H1 (cell line): ENCODE measurements around the gene MTM1. TPM values are rescaled to one million over a fixed set of nuclear protein-coding genes. Genes with fewer than 3 reads are reported as not detected.

ENCODE experiments used
- CTCF ChIA-PET: fragments of 300-600 bp; sonication (Branson Sonifier 250); formaldehyde crosslinking; loops from one replicate; lab custom pipeline; 2021; ENCODE audit not compliant: partially characterized antibody; lab: Charles Lee
- POLR2A ChIA-PET: fragments of 300-600 bp; sonication (Branson Sonifier 250); formaldehyde crosslinking; loops from one replicate; lab custom pipeline; 2021; ENCODE audit warnings: inconsistent platforms; ENCODE audit not compliant: partially characterized antibody; lab: Charles Lee
- DNase-seq, 2 experiments: peaks; one replicate each; pipeline versions ENCODE4 v3.0.0 to v3.0.0-alpha.2; 2010 to 2022; ENCODE audit warnings: low spot score in 2 of 2, low read depth in 1 of 2, mixed read lengths in 1 of 2
- FAIRE-seq: peaks from 2 replicates; lab custom pipeline; 2011; peaks lifted over from hg19 to GRCh38; lab: Jason Lieb, UNC
- H2AFZ ChIP-seq: 2 replicates; pipeline ENCODE4 v1.8.1; 2012; ENCODE audit warnings: low read length, inconsistent platforms
- H2AK5ac ChIP-seq: 2 replicates; pipeline ENCODE4 v1.6.1; 2013; ENCODE audit warnings: low read depth, low read length
- H2BK120ac ChIP-seq: replicated peaks from 2 replicates; pipeline ENCODE3; 2013; ENCODE audit warnings: low read depth, low read length, inconsistent platforms
- H2BK12ac ChIP-seq: 2 replicates; pipeline ENCODE4 v1.6.1; 2013; ENCODE audit warnings: low read depth, low read length
- H2BK15ac ChIP-seq: 2 replicates; pipeline ENCODE4 v1.6.1; 2013; ENCODE audit warnings: low read length
- H2BK20ac ChIP-seq: 2 replicates; pipeline ENCODE4 v1.6.1; 2013; ENCODE audit warnings: low read length
- H2BK5ac ChIP-seq: 2 replicates; pipeline ENCODE4 v1.6.1; 2013; ENCODE audit warnings: low read depth, low read length
- H3K14ac ChIP-seq: 2 replicates; pipeline ENCODE4 v1.6.1; 2013; ENCODE audit warnings: inconsistent platforms; ENCODE audit not compliant: insufficient read length
- H3K18ac ChIP-seq: 2 replicates; pipeline ENCODE4 v1.6.1; 2013; ENCODE audit warnings: low read length; ENCODE audit errors: extremely low read depth
- H3K23ac ChIP-seq: 2 replicates; pipeline ENCODE4 v1.6.1; 2013; ENCODE audit warnings: inconsistent platforms; ENCODE audit not compliant: insufficient read length
- H3K23me2 ChIP-seq: 2 replicates; pipeline ENCODE4 v1.6.1; 2013; ENCODE audit warnings: low read depth, low read length
- H3K27ac ChIP-seq: 2 replicates; pipeline ENCODE4 v1.6.1; 2011; ENCODE audit warnings: low read depth, low read length, inconsistent platforms
- H3K27me3 ChIP-seq, 4 experiments: replicated peaks in 1 of 4; 1 replicate in 1 of 4; 2 replicates in 3 of 4; pipeline versions ENCODE4 v1.6.1 to v1.8.1; 2011 to 2013; ENCODE audit warnings: low read length in 3 of 4, mild to moderate bottlenecking in 3 of 4, inconsistent platforms in 2 of 4, mixed read lengths in 2 of 4, moderate library complexity in 1 of 4; ENCODE audit not compliant: control insufficient read depth in 3 of 4, insufficient read depth in 3 of 4; ENCODE audit errors: extremely low read depth in 1 of 4
- H3K36me3 ChIP-seq, 4 experiments: 2 replicates each; pipeline versions ENCODE4 v1.6.1 to v1.8.1; 2011 to 2013; ENCODE audit warnings: mild to moderate bottlenecking in 4 of 4, low read length in 3 of 4, moderate library complexity in 2 of 4, control low read depth in 1 of 4, inconsistent platforms in 1 of 4; ENCODE audit not compliant: insufficient read depth in 4 of 4, control insufficient read depth in 2 of 4
- H3K4ac ChIP-seq: replicated peaks from 2 replicates; pipeline ENCODE3; 2013; ENCODE audit warnings: low read length, low read depth, mixed read lengths, inconsistent platforms; ENCODE audit not compliant: insufficient read length
- H3K4me1 ChIP-seq, 4 experiments: replicated peaks in 1 of 4; 1 replicate in 1 of 4; 2 replicates in 3 of 4; pipeline versions ENCODE4 v1.6.1 to v1.8.1; 2011 to 2013; ENCODE audit warnings: low read length in 3 of 4, inconsistent platforms in 2 of 4, mixed read lengths in 1 of 4; ENCODE audit not compliant: insufficient read depth in 4 of 4, control insufficient read depth in 3 of 4
- H3K4me2 ChIP-seq, 2 experiments: 2 replicates each; pipeline versions ENCODE4 v1.6.1 to v1.8.1; 2011 to 2013; ENCODE audit warnings: low read depth in 2 of 2, low read length in 2 of 2, control low read depth in 1 of 2, inconsistent platforms in 1 of 2, mild to moderate bottlenecking in 1 of 2; ENCODE audit not compliant: insufficient read depth in 1 of 2
- H3K4me3 ChIP-seq, 4 experiments: fragments of 200-600, 300-600 bp in 1 of 4; sonication (generic), shearing (Covaris generic), sonication (Bioruptor Twin) in 1 of 4; 2 replicates each; pipeline versions ENCODE4 v1.5.1 to v1.8.1; 2011 to 2016; ENCODE audit warnings: low read length in 4 of 4, low read depth in 3 of 4, control low read depth in 2 of 4, inconsistent platforms in 2 of 4, mild to moderate bottlenecking in 2 of 4, mixed read lengths in 1 of 4, moderate library complexity in 1 of 4; ENCODE audit not compliant: insufficient read depth in 2 of 4; ENCODE audit errors: extremely low read depth in 1 of 4
- H3K56ac ChIP-seq: replicated peaks from 2 replicates; pipeline ENCODE3; 2013; ENCODE audit warnings: low read depth, mild to moderate bottlenecking, mixed read lengths, low read length, inconsistent platforms; ENCODE audit not compliant: insufficient read length
- H3K79me1 ChIP-seq: 2 replicates; pipeline ENCODE4 v1.6.1; 2013; ENCODE audit warnings: low read depth, low read length, control low read depth
- H3K79me2 ChIP-seq, 2 experiments: 2 replicates each; pipeline versions ENCODE4 v1.6.1 to v1.8.1; 2012 to 2013; ENCODE audit warnings: low read length in 2 of 2, mild to moderate bottlenecking in 2 of 2, inconsistent platforms in 1 of 2; ENCODE audit not compliant: insufficient read depth in 2 of 2, control insufficient read depth in 1 of 2
- H3K9ac ChIP-seq, 4 experiments: replicated peaks in 1 of 4; 1 replicate in 1 of 4; 2 replicates in 3 of 4; pipeline versions ENCODE4 v1.6.1 to v1.8.1; 2011 to 2013; ENCODE audit warnings: low read depth in 3 of 4, low read length in 3 of 4, control low read depth in 2 of 4, mild to moderate bottlenecking in 2 of 4, moderate library complexity in 2 of 4, inconsistent platforms in 1 of 4; ENCODE audit errors: extremely low read depth in 1 of 4
- H3K9me3 ChIP-seq, 2 experiments: 2 replicates each; pipeline versions ENCODE4 v1.6.1 to v1.8.1; 2012 to 2013; ENCODE audit warnings: mild to moderate bottlenecking in 2 of 2, moderate library complexity in 2 of 2, control low read depth in 1 of 2, inconsistent platforms in 1 of 2, low read depth in 1 of 2, low read length in 1 of 2, mixed read lengths in 1 of 2; ENCODE audit not compliant: insufficient read depth in 2 of 2
- H4K20me1 ChIP-seq, 2 experiments: replicated peaks in 1 of 2; 2 replicates each; pipeline versions ENCODE3 to v1.8.1; 2011 to 2013; ENCODE audit warnings: inconsistent platforms in 2 of 2, low read length in 2 of 2, mild to moderate bottlenecking in 1 of 2; ENCODE audit not compliant: insufficient read depth in 2 of 2, control insufficient read depth in 1 of 2
- H4K5ac ChIP-seq: 2 replicates; pipeline ENCODE4 v1.6.1; 2013; ENCODE audit warnings: low read length, low read depth, mixed read lengths, inconsistent platforms; ENCODE audit not compliant: insufficient read length
- H4K8ac ChIP-seq: 2 replicates; pipeline ENCODE4 v1.8.0; 2013; ENCODE audit warnings: mild to moderate bottlenecking, moderate library complexity, low read length, inconsistent platforms; ENCODE audit not compliant: insufficient read depth; ENCODE audit errors: extremely low read depth
- H4K91ac ChIP-seq: replicated peaks from 2 replicates; pipeline ENCODE3; 2013; ENCODE audit warnings: low read length, mixed read lengths, inconsistent platforms; ENCODE audit not compliant: insufficient read length
- CBX8 ChIP-seq: fragments of 300-800, 300-1000 bp; sonication (generic); IDR thresholded peaks from 2 replicates; pipeline ENCODE4 v1.7.1; 2016; ENCODE audit warnings: low read depth, low read length, borderline replicate concordance
- CTBP2 ChIP-seq: IDR thresholded peaks from 2 replicates; pipeline ENCODE4 v1.7.0; 2011; ENCODE audit warnings: borderline replicate concordance, mild to moderate bottlenecking, moderate library complexity, mixed read lengths, low read length; ENCODE audit not compliant: insufficient read depth, insufficient read length
- JUN ChIP-seq: IDR thresholded peaks from 2 replicates; pipeline ENCODE4 v1.6.1; 2011; ENCODE audit warnings: low read depth, mild to moderate bottlenecking, improper control_type of control experiment, low read length
- KDM1A ChIP-seq: fragments of 200-600, 300-600 bp; sonication (generic); IDR thresholded peaks from 2 replicates; pipeline ENCODE4 v1.7.1; 2016; ENCODE audit warnings: mild to moderate bottlenecking, low read length, borderline replicate concordance
- KDM5A ChIP-seq: fragments of 200-600 bp; IDR thresholded peaks from 2 replicates; pipeline ENCODE4 v1.7.1; 2012; ENCODE audit warnings: mild to moderate bottlenecking, low read length, inconsistent platforms, mixed read lengths
- SIRT6 ChIP-seq: IDR thresholded peaks from one replicate; pipeline ENCODE4 v1.7.1; 2012; ENCODE audit warnings: low read length, inconsistent platforms
- SP4 ChIP-seq: IDR thresholded peaks from 2 replicates; pipeline ENCODE4 v1.6.1; 2012; ENCODE audit warnings: low read length, inconsistent platforms
- SRF ChIP-seq: IDR thresholded peaks from 2 replicates; pipeline ENCODE4 v1.6.1; 2011; ENCODE audit warnings: mild to moderate bottlenecking, low read depth, low read length, moderate library complexity
- TAF7 ChIP-seq: optimal IDR thresholded peaks from 2 replicates; pipeline ENCODE3; 2011; ENCODE audit warnings: low read depth, mild to moderate bottlenecking, inconsistent platforms, low read length, moderate library complexity, borderline replicate concordance
- TCF12 ChIP-seq: IDR thresholded peaks from 2 replicates; pipeline ENCODE4 v1.6.1; 2011; ENCODE audit warnings: low read depth, mild to moderate bottlenecking, low read length
- WGBS, 2 experiments: shearing (Covaris generic) in 1 of 2; methylation state at CpG; one replicate each; pipeline versions ENCODE4 v1.1.6 to v1.1.7; 2013 to 2015; ENCODE audit warnings: low lambda C conversion rate in 2 of 2, mixed read lengths in 2 of 2, inconsistent platforms in 1 of 2, low coverage in 1 of 2, missing lambda C conversion rate in 1 of 2; ENCODE audit not compliant: insufficient replicate concordance in 2 of 2, insufficient coverage in 1 of 2, insufficient read length in 1 of 2; ENCODE audit errors: extremely low coverage in 1 of 2, missing lambda C conversion rate in 1 of 2; 5-methylcytosine and 5-hydroxymethylcytosine counted together
- polyA plus RNA-seq, 7 experiments: library from polyadenylated mRNA; depleted of rRNA in 3 of 7; stranded (reverse) in 5 of 7; unstranded in 2 of 7; fragments of >200 nt in 5 of 7; fragments of 200-250 nt in 2 of 7; gene quantifications; 1 replicate in 5 of 7; 2 replicates in 1 of 7; 4 replicates in 1 of 7; pipeline versions ENCODE4 v1.2.1 to v1.2.3, GENCODE V29; 2011 to 2013; ENCODE audit warnings: missing spikeins in 2 of 7, mixed read lengths in 2 of 7
- total RNA-seq: library from RNA; stranded (reverse); fragmentation: NEBNext Ultra II Directional; extraction: Animal tissue kit (Norgen Biotek cat#: 25700); gene quantifications from 2 replicates; pipeline ENCODE4 v1.2.1, GENCODE V29; 2021

The MTM1 gene
- total and polyA plus RNA-seq, 2 of the 8 experiments (the other 6 are each of a cell fraction or from before 2014, with no cell fraction given), result 2.3 to 8.4 TPM

DNA sequence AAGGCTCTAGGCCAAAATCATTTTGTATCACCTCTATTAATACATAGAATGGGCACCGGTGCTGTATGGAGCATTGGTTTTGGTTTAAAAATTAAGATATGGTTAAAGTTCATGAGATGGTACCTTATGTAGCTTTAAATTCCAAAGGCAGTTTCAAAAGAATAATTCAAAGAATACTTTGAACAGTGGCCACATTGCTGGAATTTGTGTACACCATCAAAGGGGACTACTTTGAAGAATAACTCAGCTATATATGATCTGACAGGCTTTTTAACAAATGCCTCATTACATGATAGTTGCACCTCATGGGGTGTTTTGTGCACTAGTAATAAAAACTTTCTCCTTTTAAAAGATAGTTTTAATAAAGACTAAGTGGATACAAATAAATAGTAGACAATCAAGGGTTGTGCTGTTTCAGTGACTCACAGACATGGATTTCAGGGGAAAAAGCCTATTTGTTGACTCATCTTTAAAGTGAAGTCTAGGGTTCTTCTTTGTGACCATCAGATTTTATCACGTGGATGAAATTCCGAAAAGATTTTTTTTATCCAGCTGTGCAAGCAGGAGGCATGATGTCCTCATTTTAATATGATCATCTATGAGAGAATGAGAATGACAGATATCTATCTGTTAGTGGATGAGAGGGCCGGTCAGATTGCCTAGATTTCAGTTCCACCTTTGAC, 12.8 kb downstream of the MTM1 start:
- no peak overlapping the region for H3K4me3 ChIP-seq
- no peak overlapping the region for H3K9ac ChIP-seq
- no peak overlapping the region for H2BK120ac ChIP-seq
- 0 out of 4 replicates have a peak, but pooled peaks cover 0 to 2% of the 10 kb centered on the region in 2 experiments for H3K9me3 ChIP-seq
- no peak overlapping the region for H4K8ac ChIP-seq
- WGBS, 2 experiments, result 87% methylated on average over 4 of the region's 4 CpGs; no CpG with 5 or more reads in 1 of the 2 experiments
- H3K14ac ChIP-seq, result no peak overlapping the region
- no peaks in the 10 kb centered on the region for H3K27me3 ChIP-seq
- no peaks in the 10 kb centered on the region; a peak in 1 of 8 replicates for H3K36me3 ChIP-seq
- no peak overlapping the region for H3K4ac ChIP-seq
- no peak overlapping the region for H3K18ac ChIP-seq
- no peak overlapping the region for H4K5ac ChIP-seq
- TF ChIP-seq CBX8 (no peak), JUN (no peak), TCF12 (no peak), KDM1A (no peak), TAF7 (no peak), KDM5A (no peak), SRF (no peak), CTBP2 (no peak), SIRT6 (no peak), SP4 (no peak)
- no peak overlapping the region for H3K23ac ChIP-seq
- H2AFZ ChIP-seq, result no peak overlapping the region
- H2AK5ac ChIP-seq, result no peak overlapping the region
- CTCF ChIA-PET, result interaction anchor here (0.8 kb wide), 1 partner anchor 23 kb away, joined by 3 read pairs; no protein-coding TSS in a partner anchor
- H3K4me1 ChIP-seq, result no peaks in the 10 kb centered on the region
- H2BK12ac ChIP-seq, result no peak overlapping the region
- DNase-seq, result no peak
- no peak overlapping the region for H2BK20ac ChIP-seq
- FAIRE-seq, result no peak
- H3K4me2 ChIP-seq, result no peak overlapping the region
- no peak overlapping the region for H4K91ac ChIP-seq
- H3K23me2 ChIP-seq, result no peaks in the 10 kb centered on the region
- POLR2A ChIA-PET, result no interaction called here
- no peak overlapping the region for H3K27ac ChIP-seq
- no peaks in the 10 kb centered on the region; the same call in 1 of the 2 replicates for H3K79me1 ChIP-seq
- no peak overlapping the region for H2BK5ac ChIP-seq
- H3K56ac ChIP-seq, result no peak overlapping the region
- H2BK15ac ChIP-seq, result no peak overlapping the region
- peaks cover 0 to 3% of the 10 kb centered on the region in 2 experiments for H4K20me1 ChIP-seq
- H3K79me2 ChIP-seq, result peaks cover 0 to 16% of the 10 kb centered on the region in 2 experiments; a peak in 2 of 4 replicates
